GM18505 (cell line): ENCODE measurements around the gene FAM98B.

Experiments
- ATAC-seq: cut with Tn5 transposase; IDR thresholded peaks from one replicate; pipeline ENCODE4 v1.9.1; 2021; ENCODE audit not compliant: unreplicated experiment
- POLR2A ChIP-seq: IDR thresholded peaks from 4 replicates; pipeline ENCODE4 v1.6.1; 2011; ENCODE audit warnings: borderline replicate concordance; ENCODE audit not compliant: insufficient read depth, insufficient read length; ENCODE audit errors: extremely low read depth

Gene FAM98B

GRCh38 chr15:38438031-38438986 is 15.6 kb upstream of the FAM98B start:
- no peak for TF ChIP-seq POLR2A
- no peak for ATAC-seq

- no peak for TF ChIP-seq POLR2A
- ATAC-seq, result peak; percentile 83
These were observed 13.4 kb upstream of the FAM98B start for GRCh38 chr15:38440353-38441129.

DNA sequence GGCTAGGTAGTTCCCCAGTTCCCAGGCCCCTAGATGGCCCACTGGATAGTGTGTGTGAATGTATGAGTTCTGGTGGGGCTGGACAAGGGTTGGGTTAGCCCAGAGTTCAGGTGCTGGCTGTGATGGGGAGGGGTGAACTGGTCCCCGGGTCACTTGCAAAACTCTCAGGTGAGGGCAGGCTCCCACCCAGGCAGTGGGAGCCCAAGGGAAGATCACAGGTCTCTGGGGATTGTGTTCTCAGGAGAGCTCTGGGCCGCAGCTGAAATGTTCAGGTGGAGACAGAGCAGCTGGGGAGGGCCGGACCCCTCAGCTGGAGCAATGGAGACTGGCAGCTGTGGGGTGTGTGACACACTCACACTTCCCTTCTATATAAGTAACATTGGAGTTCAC is 12.8 kb upstream of the FAM98B start:
- no peak for ATAC-seq
- no peak for TF ChIP-seq POLR2A

DNA sequence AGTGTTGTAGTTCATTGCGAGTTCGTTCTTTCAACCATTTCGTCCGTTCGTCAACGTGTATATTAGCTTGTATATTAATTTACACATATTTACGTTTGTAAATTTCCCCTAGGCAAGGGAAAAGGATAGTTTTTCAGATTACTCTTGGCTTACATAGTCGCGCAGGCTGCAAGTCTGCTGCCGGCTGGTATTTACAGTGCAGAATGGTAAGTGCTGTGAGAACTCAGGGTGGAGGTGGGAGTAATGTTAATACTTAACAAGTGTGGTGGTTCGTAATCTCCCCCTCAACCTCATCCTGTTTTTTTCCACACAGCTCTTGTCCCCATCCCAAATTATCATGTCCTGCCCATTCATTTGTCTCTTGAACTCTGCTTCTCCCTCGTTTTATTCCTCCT is 766 bp downstream of the FAM98B start:
- ATAC-seq, result no peak

DNA sequence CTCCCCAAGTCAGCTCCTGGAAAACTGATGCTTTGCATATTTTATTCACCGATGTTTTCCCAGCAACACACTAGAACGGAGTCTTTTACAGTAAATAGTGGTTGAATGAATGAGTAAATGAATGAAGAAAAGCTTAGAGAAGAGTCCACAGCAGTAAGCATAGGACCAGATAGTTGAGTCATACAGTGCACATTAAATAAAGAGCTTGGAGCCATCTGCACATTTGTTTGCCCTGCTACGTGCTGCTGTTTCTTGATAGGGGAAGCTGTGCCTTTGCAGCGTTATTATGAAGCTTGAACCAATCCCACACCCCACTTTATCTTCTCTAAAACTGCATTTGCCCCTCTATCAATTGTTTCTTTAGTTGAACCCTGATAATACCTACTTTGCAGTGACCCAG is 1.2 kb downstream of the FAM98B start:
- no peak for ATAC-seq
- TF ChIP-seq POLR2A, result no peak

More for the DNA sequence above, 766 bp downstream of the FAM98B start:
- TF ChIP-seq POLR2A, result no peak

DNA sequence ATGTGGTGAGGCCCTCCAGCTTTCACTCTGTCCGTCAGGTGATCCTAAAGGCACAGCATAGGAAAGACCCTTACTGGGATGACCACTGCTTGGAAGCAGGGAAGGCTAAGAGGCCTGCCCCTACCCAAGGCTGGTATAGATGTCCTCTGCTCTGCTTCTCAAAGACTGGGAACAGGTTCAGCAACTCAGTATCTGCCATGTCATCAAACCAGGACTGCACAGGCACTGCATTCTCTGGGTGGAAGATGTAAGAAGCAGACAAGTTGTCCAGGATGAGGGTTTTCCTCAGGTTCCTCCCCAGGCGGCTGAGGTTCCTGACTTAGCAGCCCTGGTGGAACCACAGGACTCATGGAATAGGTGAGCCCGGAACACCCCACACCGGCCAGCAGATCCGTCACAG is 4.7 kb downstream of the FAM98B start:
- no peak for ATAC-seq
- TF ChIP-seq POLR2A, result no peak

GRCh38 chr15:38459480-38459879 is 5.6 kb downstream of the FAM98B start:
- no peak for TF ChIP-seq POLR2A
- ATAC-seq, result no peak

- TF ChIP-seq POLR2A, result no peak
- ATAC-seq, result no peak
These were observed 6.6 kb downstream of the FAM98B start for GRCh38 chr15:38460543-38460942.

- TF ChIP-seq POLR2A, result no peak
- peak; percentile 89 for ATAC-seq
These were observed 7.3 kb downstream of the FAM98B start for GRCh38 chr15:38461066-38461833.

DNA sequence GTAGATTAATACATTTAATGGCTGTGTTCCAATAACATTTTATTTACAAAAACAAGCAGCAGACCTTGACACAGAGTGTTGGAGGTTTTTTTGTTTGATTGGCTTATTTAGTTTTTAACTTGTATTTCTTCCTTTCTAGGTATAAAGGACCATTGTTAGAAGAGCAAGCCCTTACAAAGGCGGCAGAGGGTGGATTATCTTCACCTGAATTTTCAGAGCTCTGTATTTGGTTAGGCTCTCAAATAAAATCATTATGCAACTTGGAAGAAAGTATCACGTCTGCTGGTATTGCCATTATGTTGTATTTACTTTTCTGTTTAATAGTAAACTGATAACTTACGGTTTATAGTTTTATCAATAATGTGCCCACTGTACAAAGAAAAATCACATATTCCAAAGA is 10.0 kb downstream of the FAM98B start:
- no peak for TF ChIP-seq POLR2A
- ATAC-seq, result no peak

DNA sequence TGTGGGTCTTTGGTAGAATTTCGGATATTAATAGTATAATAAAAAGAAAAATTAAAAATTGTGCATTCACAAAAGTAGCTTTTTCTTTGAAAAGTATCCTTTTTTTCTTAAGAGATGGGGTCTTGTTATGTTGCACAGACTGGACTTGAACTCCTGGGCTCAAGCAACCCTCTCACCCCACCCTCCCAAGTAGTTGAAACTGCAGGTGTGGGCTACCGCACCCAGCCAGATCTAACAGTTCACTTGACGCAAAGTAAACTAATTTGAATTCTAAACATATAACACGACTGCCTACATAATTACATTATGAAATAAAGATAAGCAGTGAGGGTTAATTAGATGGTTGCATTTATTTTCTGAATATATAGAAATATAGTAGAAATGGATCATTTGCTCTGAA is 10.7 kb downstream of the FAM98B start:
- ATAC-seq, result no peak
- no peak for TF ChIP-seq POLR2A

DNA sequence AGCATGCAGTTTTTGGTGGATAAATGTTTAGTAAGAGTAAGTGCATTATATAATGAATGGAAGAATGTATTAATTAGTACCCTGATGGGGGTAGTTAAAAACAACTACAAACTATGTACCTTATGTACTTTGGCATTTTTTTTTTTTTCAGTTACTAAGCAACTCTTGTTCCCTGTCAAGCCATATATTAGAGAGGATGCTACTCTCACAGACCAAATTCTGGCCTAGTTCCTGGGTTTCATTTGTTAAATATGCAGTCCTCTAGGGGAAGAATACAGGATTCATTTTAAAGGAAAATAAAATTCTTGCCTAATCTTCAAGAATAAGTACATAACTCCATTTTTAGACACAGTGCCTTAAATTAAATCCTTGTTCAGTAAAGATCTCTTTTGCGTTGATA is 16.9 kb downstream of the FAM98B start:
- no peak for ATAC-seq
- TF ChIP-seq POLR2A, result no peak

GRCh38 chr15:38471974-38472373 is 18.0 kb downstream of the FAM98B start:
- no peak for TF ChIP-seq POLR2A
- ATAC-seq, result no peak
